VCaP (cell line): ENCODE results near the gene SYNPO2.

Source experiments
- H3K27ac ChIP-seq: fragments of 450-650 bp; 2 replicates; pipeline ENCODE4 v1.5.1; 2017
- TF ChIP-seq, protein P1 (sequence below): fragments of 450-650 bp; conservative IDR thresholded peaks from 2 replicates; pipeline ENCODE4 v1.5.1; 2017; ENCODE audit warnings: mild to moderate bottlenecking, moderate library complexity

Gene SYNPO2

GRCh38 chr4:118888666-118889311, at the start of gene SYNPO2:
Gene SYNPO2, plus strand, starts transcription at chr4:118888854. Its CDS starts 183 bp downstream, at chr4:118889037.
- H3K27ac ChIP-seq: peak within 1 kb of the TSS; percentile 39; the same call in 1 of the 2 replicates
- TF ChIP-seq, protein P1, sequence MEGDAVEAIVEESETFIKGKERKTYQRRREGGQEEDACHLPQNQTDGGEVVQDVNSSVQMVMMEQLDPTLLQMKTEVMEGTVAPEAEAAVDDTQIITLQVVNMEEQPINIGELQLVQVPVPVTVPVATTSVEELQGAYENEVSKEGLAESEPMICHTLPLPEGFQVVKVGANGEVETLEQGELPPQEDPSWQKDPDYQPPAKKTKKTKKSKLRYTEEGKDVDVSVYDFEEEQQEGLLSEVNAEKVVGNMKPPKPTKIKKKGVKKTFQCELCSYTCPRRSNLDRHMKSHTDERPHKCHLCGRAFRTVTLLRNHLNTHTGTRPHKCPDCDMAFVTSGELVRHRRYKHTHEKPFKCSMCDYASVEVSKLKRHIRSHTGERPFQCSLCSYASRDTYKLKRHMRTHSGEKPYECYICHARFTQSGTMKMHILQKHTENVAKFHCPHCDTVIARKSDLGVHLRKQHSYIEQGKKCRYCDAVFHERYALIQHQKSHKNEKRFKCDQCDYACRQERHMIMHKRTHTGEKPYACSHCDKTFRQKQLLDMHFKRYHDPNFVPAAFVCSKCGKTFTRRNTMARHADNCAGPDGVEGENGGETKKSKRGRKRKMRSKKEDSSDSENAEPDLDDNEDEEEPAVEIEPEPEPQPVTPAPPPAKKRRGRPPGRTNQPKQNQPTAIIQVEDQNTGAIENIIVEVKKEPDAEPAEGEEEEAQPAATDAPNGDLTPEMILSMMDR: no peak

DNA sequence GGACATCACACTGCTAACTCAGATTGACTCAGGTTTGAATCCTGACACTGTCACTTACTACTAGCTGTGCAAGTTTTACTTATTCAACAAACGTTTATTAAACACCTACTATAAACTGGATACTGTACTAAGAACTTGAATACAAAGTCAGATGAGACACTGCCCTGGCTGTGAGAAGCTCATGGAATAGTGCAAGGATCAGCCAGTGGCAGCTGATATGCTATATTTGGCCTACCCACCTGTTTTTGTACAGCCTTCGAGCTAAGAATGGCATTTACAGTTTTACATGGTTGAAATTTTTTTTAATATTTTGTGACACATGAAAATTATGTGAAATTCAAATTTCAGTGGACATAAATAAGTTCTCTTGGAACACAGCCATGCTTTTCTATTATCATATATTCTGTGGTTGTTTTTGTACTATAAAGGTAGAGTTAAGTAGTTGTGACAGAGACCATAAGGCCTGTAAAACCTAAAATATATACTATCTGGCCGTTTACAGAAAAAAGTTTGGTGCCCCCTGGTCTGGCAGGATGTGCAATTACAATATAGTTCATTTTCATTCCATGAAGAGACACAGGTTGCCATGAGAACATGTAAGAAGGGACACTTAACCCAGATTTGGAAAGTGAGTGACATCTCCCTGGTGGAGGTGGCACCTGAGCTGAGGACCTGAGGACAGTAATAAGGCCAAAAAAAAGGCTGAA, 49.3 kb upstream of the SYNPO2 start:
- TF ChIP-seq, protein P1: no peak
- no peak overlapping the region for H3K27ac ChIP-seq

DNA sequence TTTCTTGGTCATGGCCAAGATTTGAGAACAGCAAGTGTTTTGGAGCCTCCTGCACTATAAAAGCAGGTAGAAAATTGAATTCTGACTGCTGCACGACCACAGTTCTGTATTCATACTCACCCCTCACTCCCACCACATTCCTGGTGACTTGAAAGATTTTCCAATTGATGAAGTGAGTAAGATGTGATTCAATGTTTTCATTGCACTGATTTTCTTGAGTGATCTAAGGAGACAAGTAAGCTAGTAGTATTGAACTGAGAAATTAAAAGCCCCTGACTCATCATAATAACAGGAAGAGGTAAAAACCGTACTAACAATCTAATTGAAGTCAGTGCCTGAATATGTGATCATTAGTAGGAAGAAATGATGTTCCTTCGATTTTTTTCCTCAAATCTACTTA, 46.6 kb upstream of the SYNPO2 start:
- TF ChIP-seq, protein P1: no peak
- no peak overlapping the region for H3K27ac ChIP-seq

GRCh38 chr4:118843237-118843636, 45.4 kb upstream of the SYNPO2 start:
- TF ChIP-seq, protein P1: no peak
- no peak overlapping the region for H3K27ac ChIP-seq

GRCh38 chr4:118845552-118846050, 43.1 kb upstream of the SYNPO2 start:
- TF ChIP-seq, protein P1: no peak
- H3K27ac ChIP-seq: no peak overlapping the region

- TF ChIP-seq, protein P1: no peak
- H3K27ac ChIP-seq: no peak overlapping the region
These were observed 41.7 kb upstream of the SYNPO2 start for GRCh38 chr4:118846979-118847378.

- H3K27ac ChIP-seq: no peak overlapping the region
- TF ChIP-seq, protein P1: no peak
These were observed 40.4 kb upstream of the SYNPO2 start for GRCh38 chr4:118848242-118848641.
